GM19035 (cell line): ENCODE results near the gene ADGRL3.

ENCODE experiments used
- ATAC-seq: cut with Tn5 transposase; IDR thresholded peaks from one replicate; pipeline ENCODE4 v1.9.1; 2021; ENCODE audit not compliant: unreplicated experiment

Gene ADGRL3

GRCh38 chr4:61853041-61853440, 652.9 kb downstream of the ADGRL3 start:
- ATAC-seq: no peak

GRCh38 chr4:61860376-61860775, 660.2 kb downstream of the ADGRL3 start:
- ATAC-seq: no peak

GRCh38 chr4:61864286-61864685, 664.2 kb downstream of the ADGRL3 start:
- no peak for ATAC-seq

GRCh38 chr4:61866378-61867030, 666.4 kb downstream of the ADGRL3 start:
- no peak for ATAC-seq

GRCh38 chr4:61872983-61873382, 672.9 kb downstream of the ADGRL3 start:
- no peak for ATAC-seq

- ATAC-seq: no peak
These were observed 677.1 kb downstream of the ADGRL3 start for GRCh38 chr4:61877266-61877665.

GRCh38 chr4:61877893-61878292, 677.8 kb downstream of the ADGRL3 start:
- ATAC-seq: no peak

GRCh38 chr4:61882381-61882780, 682.3 kb downstream of the ADGRL3 start:
- no peak for ATAC-seq

GRCh38 chr4:61886131-61886530, 686.0 kb downstream of the ADGRL3 start:
- no peak for ATAC-seq

- ATAC-seq: no peak
These were observed 689.0 kb downstream of the ADGRL3 start for GRCh38 chr4:61889117-61889516.

- no peak for ATAC-seq
These were observed 690.2 kb downstream of the ADGRL3 start for GRCh38 chr4:61890321-61890720.

- no peak for ATAC-seq
These were observed 691.8 kb downstream of the ADGRL3 start for GRCh38 chr4:61891953-61892352.

- no peak for ATAC-seq
These were observed 696.5 kb downstream of the ADGRL3 start for GRCh38 chr4:61896634-61897033.

GRCh38 chr4:61909031-61909430, 708.9 kb downstream of the ADGRL3 start:
- ATAC-seq: no peak

GRCh38 chr4:61911313-61911756, 711.2 kb downstream of the ADGRL3 start:
- no peak for ATAC-seq

- no peak for ATAC-seq
These were observed 713.5 kb downstream of the ADGRL3 start for GRCh38 chr4:61913619-61914018.

- no peak for ATAC-seq
These were observed 715.4 kb downstream of the ADGRL3 start for GRCh38 chr4:61915501-61915900.

- ATAC-seq: no peak
These were observed 718.4 kb downstream of the ADGRL3 start for GRCh38 chr4:61918507-61918906.

GRCh38 chr4:61918987-61919386, 718.9 kb downstream of the ADGRL3 start:
- ATAC-seq: no peak

- no peak for ATAC-seq
These were observed 719.4 kb downstream of the ADGRL3 start for GRCh38 chr4:61919561-61919960.

- ATAC-seq: no peak
These were observed 721.8 kb downstream of the ADGRL3 start for GRCh38 chr4:61921920-61922319.

GRCh38 chr4:61922766-61923165, 722.6 kb downstream of the ADGRL3 start:
- ATAC-seq: no peak

GRCh38 chr4:61923179-61923578, 723.1 kb downstream of the ADGRL3 start:
- ATAC-seq: no peak
